Endothelial cell of umbilical vein (primary cell): ENCODE data around the gene OXLD1. TPM values are rescaled to one million over a fixed set of nuclear protein-coding genes. Genes with fewer than 3 reads are reported as not detected.

Experiments
- BruUV-seq: library from RNA; stranded (reverse); fragments of 400-500 nt; replicated peaks from 2 replicates; lab custom pipeline; 2021; lab: Mats Ljungman, UMichigan
- CTCF ChIA-PET: fragments of 300-600, 350-600 bp; sonication (Branson Sonifier 250); formaldehyde crosslinking; loops from one replicate; lab custom pipeline; 2021; ENCODE audit warnings: antibody characterized with exemption, inconsistent platforms; lab: Charles Lee
- POLR2A ChIA-PET: fragments of 300-600, 350-600 bp; sonication (Branson Sonifier 250); formaldehyde crosslinking; loops from one replicate; lab custom pipeline; 2021; ENCODE audit warnings: antibody characterized with exemption, inconsistent platforms; lab: Charles Lee
- DNase-seq: peaks from one replicate; pipeline ENCODE4 v3.0.0-alpha.2; 2011; ENCODE audit warnings: low read depth, low spot score
- FAIRE-seq: peaks from 2 replicates; lab custom pipeline; 2011; peaks lifted over from hg19 to GRCh38; lab: Jason Lieb, UNC
- H2AFZ ChIP-seq: 2 replicates; pipeline ENCODE4 v1.6.0; 2012; ENCODE audit warnings: low read depth, low read length, control low read depth, inconsistent platforms
- H3K27ac ChIP-seq: 2 replicates; pipeline ENCODE4 v1.5.1; 2011; ENCODE audit warnings: low read depth, mild to moderate bottlenecking, control low read depth, low read length, moderate library complexity; ENCODE audit not compliant: insufficient read depth
- H3K27me3 ChIP-seq, 2 experiments: 2 replicates each; pipeline versions ENCODE4 v1.6.0 to v1.6.1; 2011; ENCODE audit warnings: low read length in 2 of 2, mixed read lengths in 1 of 2; ENCODE audit not compliant: control insufficient read depth in 2 of 2, insufficient read depth in 2 of 2
- H3K36me3 ChIP-seq, 2 experiments: 2 replicates in 1 of 2; 3 replicates in 1 of 2; pipeline ENCODE4 v1.5.1; 2011; ENCODE audit warnings: low read length in 2 of 2, mild to moderate bottlenecking in 1 of 2, moderate library complexity in 1 of 2; ENCODE audit not compliant: control insufficient read depth in 2 of 2, insufficient read depth in 2 of 2; ENCODE audit errors: extremely low read depth in 1 of 2
- H3K4me1 ChIP-seq: 3 replicates; pipeline ENCODE4 v1.5.1; 2011; ENCODE audit warnings: mild to moderate bottlenecking, low read length; ENCODE audit not compliant: control insufficient read depth, insufficient read depth; ENCODE audit errors: extremely low read depth
- H3K4me2 ChIP-seq: 2 replicates; pipeline ENCODE4 v1.6.1; 2011; ENCODE audit warnings: low read length, control low read depth, mixed read lengths; ENCODE audit not compliant: insufficient read depth
- H3K4me3 ChIP-seq, 3 experiments: fragments of 200-600 bp in 1 of 3; sonication (generic), shearing (Covaris generic) in 1 of 3; replicated peaks in 1 of 3; 2 replicates each; pipeline ENCODE4 v1.5.1; 2011 to 2016; ENCODE audit warnings: control low read depth in 3 of 3, low read length in 3 of 3, mild to moderate bottlenecking in 2 of 3, inconsistent platforms in 1 of 3, low read depth in 1 of 3, moderate library complexity in 1 of 3; ENCODE audit not compliant: insufficient read depth in 1 of 3
- H3K79me2 ChIP-seq: 2 replicates; pipeline ENCODE4 v1.6.0; 2012; ENCODE audit warnings: low read length, inconsistent platforms; ENCODE audit not compliant: control insufficient read depth, insufficient read depth
- H3K9ac ChIP-seq: replicated peaks from 2 replicates; pipeline ENCODE3; 2011; ENCODE audit warnings: low read length, control low read depth; ENCODE audit not compliant: insufficient read depth; ENCODE audit errors: extremely low read depth
- H3K9me1 ChIP-seq: replicated peaks from 3 replicates; pipeline ENCODE4 v1.6.0; 2011; ENCODE audit warnings: mild to moderate bottlenecking, low read length; ENCODE audit not compliant: control insufficient read depth, insufficient read depth; ENCODE audit errors: extremely low read depth
- H3K9me3 ChIP-seq: replicated peaks from 2 replicates; pipeline ENCODE4 v1.5.1; 2012; ENCODE audit warnings: low read length, inconsistent platforms; ENCODE audit not compliant: control insufficient read depth, insufficient read depth
- H4K20me1 ChIP-seq: replicated peaks from 2 replicates; pipeline ENCODE3; 2011; ENCODE audit warnings: mild to moderate bottlenecking, low read length; ENCODE audit not compliant: control insufficient read depth, insufficient read depth; ENCODE audit errors: extremely low read depth
- EZH2 ChIP-seq: IDR thresholded peaks from 2 replicates; pipeline ENCODE4 v1.6.1; 2012; ENCODE audit warnings: borderline replicate concordance, low read depth, mild to moderate bottlenecking, moderate library complexity, low read length, inconsistent platforms; ENCODE audit not compliant: severe bottlenecking
- FOS ChIP-seq: IDR thresholded peaks from 2 replicates; pipeline ENCODE4 v1.6.1; 2011; ENCODE audit warnings: mild to moderate bottlenecking, low read length, moderate library complexity, borderline replicate concordance; ENCODE audit not compliant: insufficient read depth
- GATA2 ChIP-seq: IDR thresholded peaks from 2 replicates; pipeline ENCODE4 v1.7.0; 2011; ENCODE audit warnings: low read depth, mild to moderate bottlenecking, moderate library complexity, mixed read lengths, low read length; ENCODE audit not compliant: insufficient read length, insufficient read depth
- JUN ChIP-seq: IDR thresholded peaks from 2 replicates; pipeline ENCODE4 v1.6.1; 2011; ENCODE audit warnings: borderline replicate concordance, low read depth; ENCODE audit not compliant: insufficient read length, insufficient read depth
- MAX ChIP-seq: IDR thresholded peaks from 2 replicates; pipeline ENCODE4 v1.6.1; 2011; ENCODE audit not compliant: insufficient read depth, insufficient read length
- MYC ChIP-seq: IDR thresholded peaks from one replicate; pipeline ENCODE4 v1.6.1; 2011; ENCODE audit warnings: mild to moderate bottlenecking, low read depth, low read length
- POLR2A ChIP-seq: IDR thresholded peaks from 2 replicates; pipeline ENCODE4 v1.6.1; 2012; ENCODE audit warnings: low read depth, mild to moderate bottlenecking, control low read depth, low read length
- POLR2AphosphoS5 ChIP-seq: IDR thresholded peaks from 2 replicates; pipeline ENCODE4 v1.6.1; 2012; ENCODE audit warnings: low read depth, mild to moderate bottlenecking, control low read depth, low read length, moderate library complexity; ENCODE audit not compliant: insufficient read depth
- dilution Hi-C: fragments of 300-500 bp; cut with MboI; formaldehyde crosslinking; loops from one replicate; pipeline ENCODE4 v1.15.0; 2019; ENCODE audit warnings: low sequenced_read_pairs; ENCODE audit not compliant: extremely low pct_ligation_motif_present
- intact Hi-C: fragments of 100-400 bp; cut with micrococcal nuclease; formaldehyde crosslinking; loops from one replicate; pipeline ENCODE4 v1.10.0; 2022
- polyA plus RNA-seq, 4 experiments: library from polyadenylated mRNA; depleted of rRNA in 3 of 4; stranded (reverse) in 3 of 4; unstranded in 1 of 4; fragments of >200 nt; gene quantifications; 2 replicates each; pipeline versions ENCODE4 v1.2.1 to v1.2.3, GENCODE V29; 2011 to 2012; ENCODE audit warnings: missing spikeins in 1 of 4
- total RNA-seq: library from RNA; stranded (reverse); gene quantifications from 2 replicates; pipeline ENCODE4 v1.2.3, GENCODE V29; 2021
- TF ChIP-seq, protein P1 (sequence below), 2 donors: IDR thresholded peaks; 1 replicate in 1 of 2; 2 replicates in 1 of 2; pipeline ENCODE4 v1.5.1; 2011; ENCODE audit warnings: low read length in 2 of 2, mild to moderate bottlenecking in 2 of 2, moderate library complexity in 2 of 2, control low read depth in 1 of 2, inconsistent platforms in 1 of 2, low read depth in 1 of 2; ENCODE audit not compliant: insufficient read depth in 1 of 2; ENCODE audit errors: extremely low read depth in 1 of 2

The OXLD1 gene
- total and polyA plus RNA-seq, 2 donors (not counting 3 experiments of a cell fraction or from before 2014, with no cell fraction given), result 20.1 to 35.2 TPM

DNA sequence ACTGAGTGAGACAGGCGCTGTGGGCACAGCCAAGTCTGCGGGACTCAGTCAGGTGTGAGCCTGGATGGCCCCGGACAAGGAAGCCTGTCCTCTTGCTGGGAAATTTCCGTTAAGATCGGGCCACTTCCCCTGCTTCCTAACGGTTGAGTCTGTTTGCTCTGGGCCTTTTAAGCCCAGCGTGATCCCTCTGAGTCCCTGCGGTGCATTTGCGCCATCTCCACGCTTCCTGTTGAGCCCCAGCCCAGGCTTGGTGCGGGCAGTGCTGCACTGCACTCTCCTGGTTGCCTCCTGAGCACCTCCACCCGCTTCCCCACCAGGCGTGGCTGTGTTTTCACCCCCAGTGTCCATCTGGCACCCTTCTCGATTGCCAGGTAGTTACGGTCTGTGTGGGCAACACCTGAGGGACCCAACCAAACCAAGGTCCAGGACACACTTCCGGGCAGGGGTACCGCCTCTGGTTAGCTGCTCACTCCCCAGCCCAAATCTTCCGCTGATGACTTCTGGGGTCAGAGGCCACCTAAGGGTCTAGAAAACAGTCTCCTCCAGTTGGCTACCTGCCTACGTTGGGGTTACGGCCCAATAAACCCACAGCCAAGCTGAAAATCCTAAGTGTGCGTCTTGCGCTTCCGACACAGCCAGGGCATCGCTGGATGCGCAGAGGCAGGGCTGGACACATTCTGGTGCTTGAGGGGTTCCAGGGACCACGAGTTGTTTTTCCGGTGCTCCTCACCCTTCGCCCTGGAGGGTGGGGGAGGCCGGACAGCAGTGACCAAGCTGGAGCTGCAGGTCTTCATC, 44.3 kb upstream of the OXLD1 start:
- Histone ChIP-seq H3K9me3 (no peaks in the 10 kb centered on the region), H3K9me1 (no peaks in the 10 kb centered on the region), H3K27me3 (no peaks in the 10 kb centered on the region), H3K4me1 (peaks cover 18% of the 10 kb centered on the region), H3K79me2 (no peaks in the 10 kb centered on the region), H4K20me1 (no peaks in the 10 kb centered on the region), H3K4me2 (no peak overlapping the region), H3K9ac (no peak overlapping the region), H3K4me3 (no peak overlapping the region), H3K27ac (no peak overlapping the region), H3K36me3 (peaks cover 3 to 10% of the 10 kb centered on the region in 2 experiments), H2AFZ (no peak overlapping the region)
- FAIRE-seq (no peak), DNase-seq (no peak)
- ChIA-PET POLR2A (no interaction called here), CTCF (no interaction called here)
- dilution Hi-C loops (no loop called here), intact Hi-C loops (loop anchor here (1.0 kb wide), 1 partner anchor 27 kb away; the partner anchor contains the start of gene ARL16)
- no TSS peak for BruUV-seq
- TF ChIP-seq MYC, result no peak
- no peak for TF ChIP-seq EZH2
- TF ChIP-seq FOS, result no peak
- no peak for TF ChIP-seq MAX
- no peak for TF ChIP-seq GATA2
- TF ChIP-seq JUN, result no peak
- TF ChIP-seq POLR2A, result no peak
- TF ChIP-seq, protein P1, sequence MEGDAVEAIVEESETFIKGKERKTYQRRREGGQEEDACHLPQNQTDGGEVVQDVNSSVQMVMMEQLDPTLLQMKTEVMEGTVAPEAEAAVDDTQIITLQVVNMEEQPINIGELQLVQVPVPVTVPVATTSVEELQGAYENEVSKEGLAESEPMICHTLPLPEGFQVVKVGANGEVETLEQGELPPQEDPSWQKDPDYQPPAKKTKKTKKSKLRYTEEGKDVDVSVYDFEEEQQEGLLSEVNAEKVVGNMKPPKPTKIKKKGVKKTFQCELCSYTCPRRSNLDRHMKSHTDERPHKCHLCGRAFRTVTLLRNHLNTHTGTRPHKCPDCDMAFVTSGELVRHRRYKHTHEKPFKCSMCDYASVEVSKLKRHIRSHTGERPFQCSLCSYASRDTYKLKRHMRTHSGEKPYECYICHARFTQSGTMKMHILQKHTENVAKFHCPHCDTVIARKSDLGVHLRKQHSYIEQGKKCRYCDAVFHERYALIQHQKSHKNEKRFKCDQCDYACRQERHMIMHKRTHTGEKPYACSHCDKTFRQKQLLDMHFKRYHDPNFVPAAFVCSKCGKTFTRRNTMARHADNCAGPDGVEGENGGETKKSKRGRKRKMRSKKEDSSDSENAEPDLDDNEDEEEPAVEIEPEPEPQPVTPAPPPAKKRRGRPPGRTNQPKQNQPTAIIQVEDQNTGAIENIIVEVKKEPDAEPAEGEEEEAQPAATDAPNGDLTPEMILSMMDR (IDR thresholded peaks at IDR 0.05; ENCODE audit: extremely low read depth in 1 of 2, insufficient read depth in 1 of 2, low read depth in 1 of 2, low read length in 2 of 2), result no peak
- no peak for TF ChIP-seq POLR2AphosphoS5
